NK-92 (cell line): ENCODE results near the gene MDGA2.
"Not testable (repeated sequence)": the region's sequence is repeated elsewhere in the genome, so short reads cannot be mapped to it uniquely, and the experiment has no call there.

Experiments used
- DNase-seq: peaks from one replicate; lab custom pipeline; 2025; ENCODE audit not compliant: unreplicated experiment; lab: John Stamatoyannopoulos, UW

Gene MDGA2

DNA sequence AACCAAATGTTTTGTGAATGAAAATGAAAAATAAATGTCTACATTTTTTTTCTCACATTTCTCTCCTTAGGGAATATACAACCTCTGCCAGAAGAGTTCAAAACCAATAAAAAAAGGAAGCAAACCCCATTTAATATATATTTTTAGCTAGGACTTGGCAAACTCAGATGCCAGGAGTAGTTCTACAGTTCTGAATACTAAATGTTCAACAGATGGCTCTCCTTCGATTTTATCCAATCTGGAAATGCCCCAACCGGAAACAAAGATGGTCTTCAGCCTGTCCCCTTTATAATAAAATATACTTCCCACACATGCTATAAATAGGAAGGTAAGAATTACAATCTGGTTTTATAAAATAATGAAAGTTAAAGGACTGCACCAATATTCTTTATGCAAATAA is 330.4 kb downstream of the MDGA2 start:
- DNase-seq, result no peak

DNA sequence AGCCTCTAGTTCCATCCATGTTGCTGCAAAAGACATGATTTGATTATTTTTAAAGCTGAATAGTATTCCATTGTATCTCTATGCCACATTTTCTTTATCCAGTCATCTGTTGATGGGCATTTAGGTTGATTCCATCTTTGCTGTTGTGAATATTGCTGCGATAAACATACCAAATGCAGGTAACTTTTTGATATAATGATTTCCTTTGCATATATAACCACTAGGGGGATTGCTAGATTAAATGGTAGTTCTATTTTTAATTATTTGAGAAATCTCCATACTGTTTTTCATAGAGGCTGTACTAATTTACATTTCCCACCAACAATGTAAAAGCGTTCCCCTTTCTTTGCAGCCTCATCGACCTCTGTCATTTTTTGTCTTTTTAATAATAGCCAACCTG is 342.5 kb downstream of the MDGA2 start:
- DNase-seq, result no peak

DNA sequence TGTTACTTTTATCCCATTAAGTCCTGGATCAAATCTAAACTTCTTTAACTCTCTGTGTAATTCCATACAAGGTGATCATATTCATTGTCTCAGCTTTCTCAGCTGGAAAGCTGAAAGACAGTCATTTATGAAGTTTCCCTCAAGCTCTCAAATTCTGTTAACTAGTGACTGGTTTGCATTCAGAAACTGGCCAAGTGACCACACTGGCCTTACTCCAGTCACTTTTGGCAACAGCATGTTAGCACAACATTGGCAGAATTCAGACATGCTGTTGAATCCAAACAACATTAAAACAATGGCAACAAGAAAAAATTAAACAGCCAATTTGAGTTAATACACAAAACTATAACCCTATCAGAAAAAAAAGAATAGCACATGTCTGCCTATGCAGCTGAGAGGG is 343.3 kb downstream of the MDGA2 start:
- no peak for DNase-seq

DNA sequence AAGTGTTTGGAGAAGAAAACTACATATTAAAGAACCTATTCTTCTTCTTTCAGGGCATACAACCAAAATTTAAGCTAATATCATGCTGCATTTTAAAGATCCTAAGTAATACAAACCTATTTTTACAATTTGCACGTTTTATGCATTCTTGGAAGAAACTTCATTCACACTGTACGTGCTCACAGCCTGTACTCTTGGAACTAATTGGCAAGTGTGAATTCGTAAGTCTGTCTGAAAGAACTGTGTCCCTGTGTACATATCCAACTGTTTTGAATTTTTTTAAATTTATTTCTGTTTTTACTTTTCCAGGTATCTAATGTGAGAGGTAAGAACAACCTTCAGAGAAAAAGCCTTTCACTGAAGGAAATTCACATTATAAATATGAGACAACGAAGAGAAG is 347.0 kb downstream of the MDGA2 start:
- DNase-seq, result no peak

DNA sequence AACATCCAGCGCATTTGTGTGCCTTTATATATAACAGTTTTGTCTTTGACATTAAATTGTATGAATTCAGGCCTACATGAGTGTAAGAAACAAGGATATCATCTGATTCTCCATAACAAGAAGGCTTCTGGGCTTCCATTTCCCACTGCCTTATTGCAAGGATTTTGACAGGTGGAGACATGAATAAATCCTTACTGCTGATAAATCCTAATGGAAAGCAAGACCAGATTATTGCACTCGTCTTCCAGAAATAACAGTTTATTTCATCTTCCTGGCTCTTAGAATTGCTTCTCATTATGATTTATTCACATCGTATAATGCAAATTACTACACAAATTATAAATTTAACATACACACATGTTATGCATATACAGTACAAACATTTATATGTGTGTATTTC is 348.1 kb downstream of the MDGA2 start:
- DNase-seq, result no peak

DNA sequence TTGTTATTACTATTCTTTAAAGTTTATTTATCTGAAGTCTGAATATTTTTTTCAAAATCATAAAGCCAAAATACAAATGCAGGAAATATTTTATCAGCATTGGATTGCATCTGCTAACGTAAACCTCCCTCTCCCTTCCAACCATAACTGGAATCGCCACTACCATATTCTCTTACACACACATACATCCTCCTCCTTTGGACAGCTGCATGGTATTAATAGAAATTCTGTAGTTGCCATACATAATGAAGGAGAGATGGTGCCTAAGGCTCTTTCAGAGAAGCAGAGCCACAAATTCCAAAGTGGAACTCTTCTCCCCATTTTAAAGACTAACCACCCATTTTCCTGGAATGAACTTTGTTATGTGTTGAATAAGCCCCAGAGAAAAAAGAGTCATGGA is 352.7 kb downstream of the MDGA2 start:
- DNase-seq, result no peak

DNA sequence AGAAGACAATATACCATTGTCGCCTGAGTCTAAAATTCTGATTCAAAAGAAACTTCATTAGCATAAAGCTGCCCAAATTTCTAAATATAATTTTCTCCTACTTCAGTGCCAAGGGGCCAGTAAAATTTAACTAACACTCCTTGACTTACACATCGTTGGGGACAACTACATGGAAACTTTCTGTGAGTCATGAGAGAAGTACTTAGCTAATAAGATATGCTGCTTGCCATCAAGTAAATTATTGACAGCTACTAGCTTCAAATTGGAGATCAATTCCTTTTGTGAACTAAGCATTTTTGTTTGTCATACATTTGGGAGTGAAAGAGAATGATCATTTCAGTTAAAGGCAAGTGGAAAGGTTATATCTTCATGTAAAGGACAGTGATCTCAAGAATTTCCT is 373.3 kb downstream of the MDGA2 start:
- DNase-seq, result no peak

DNA sequence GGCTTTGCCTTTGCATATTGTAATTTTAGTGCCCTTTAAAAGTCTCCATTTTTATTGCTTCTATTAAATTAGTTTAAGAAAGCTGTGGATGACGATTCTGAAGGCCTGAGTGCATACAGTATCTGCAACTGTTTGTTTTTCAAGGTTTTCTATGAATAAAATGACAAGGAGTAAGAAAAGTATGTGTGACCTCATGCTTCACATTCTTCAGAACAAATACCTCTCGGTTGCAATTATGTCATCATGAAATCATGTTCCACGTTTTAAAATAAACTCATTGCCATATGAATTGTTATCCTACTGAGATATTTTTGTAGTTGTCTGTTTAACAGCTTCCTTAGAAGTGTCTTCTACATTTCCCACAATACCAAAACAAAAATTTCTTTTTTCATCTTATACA is 374.6 kb downstream of the MDGA2 start:
- no peak for DNase-seq

DNA sequence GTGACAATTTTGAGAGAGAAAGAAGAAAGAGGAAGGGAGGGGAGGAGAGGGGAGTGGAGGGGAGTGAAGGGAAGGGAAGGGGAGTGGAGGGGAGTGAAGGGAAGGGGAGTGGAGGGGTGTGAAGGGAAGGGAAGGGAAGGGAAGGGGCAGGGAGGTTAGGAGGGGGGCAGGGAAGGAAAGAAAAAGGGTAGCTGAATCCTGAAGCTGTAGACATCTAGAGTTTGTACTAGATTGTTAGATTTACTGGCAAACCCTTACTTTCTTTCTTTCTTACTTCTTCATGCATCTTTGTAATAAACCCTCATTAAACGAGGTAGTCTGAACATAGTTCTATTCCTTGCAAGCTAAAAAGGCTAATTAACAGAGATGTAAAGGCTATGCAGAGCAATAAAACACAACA is 378.0 kb downstream of the MDGA2 start:
- no peak for DNase-seq

DNA sequence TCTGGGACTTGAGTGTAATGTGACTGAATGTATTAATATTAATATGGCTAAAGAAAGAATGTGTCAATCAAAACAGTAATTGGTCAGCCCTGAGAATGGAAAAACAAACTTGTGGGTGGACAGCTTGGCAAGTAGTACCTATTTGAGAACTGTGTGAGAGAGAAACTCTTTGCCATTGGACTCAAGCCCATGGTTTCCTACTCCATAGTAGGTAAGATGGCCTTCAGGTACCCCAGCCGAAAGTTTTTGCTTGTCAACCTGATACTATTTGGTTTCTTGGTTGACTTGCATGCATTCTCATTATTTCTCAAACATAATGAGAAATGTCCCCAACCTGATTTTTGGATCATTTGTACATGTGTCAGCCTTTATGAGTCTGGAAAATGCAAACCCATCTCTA is 391.1 kb downstream of the MDGA2 start:
- DNase-seq, result no peak

DNA sequence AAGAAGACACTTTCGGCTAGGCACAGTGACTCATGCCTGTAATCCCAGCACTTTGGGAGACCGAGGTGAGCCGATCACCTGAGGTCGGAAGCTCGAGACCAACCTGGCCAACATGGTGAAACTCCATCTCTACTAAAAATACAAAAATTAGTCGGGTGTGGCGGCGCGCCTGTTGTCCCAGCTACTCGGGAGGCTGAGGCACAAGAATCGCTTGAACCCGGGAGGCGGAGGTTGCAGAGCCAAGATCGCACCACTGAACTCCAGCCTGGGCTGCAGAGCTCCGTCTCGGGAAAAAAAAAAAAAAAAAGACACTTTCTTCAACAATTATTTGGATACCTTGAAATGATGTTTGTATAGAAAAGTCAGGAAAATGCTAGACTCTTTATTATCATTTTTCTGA is 393.6 kb downstream of the MDGA2 start:
- DNase-seq, result not testable (repeated sequence)

DNA sequence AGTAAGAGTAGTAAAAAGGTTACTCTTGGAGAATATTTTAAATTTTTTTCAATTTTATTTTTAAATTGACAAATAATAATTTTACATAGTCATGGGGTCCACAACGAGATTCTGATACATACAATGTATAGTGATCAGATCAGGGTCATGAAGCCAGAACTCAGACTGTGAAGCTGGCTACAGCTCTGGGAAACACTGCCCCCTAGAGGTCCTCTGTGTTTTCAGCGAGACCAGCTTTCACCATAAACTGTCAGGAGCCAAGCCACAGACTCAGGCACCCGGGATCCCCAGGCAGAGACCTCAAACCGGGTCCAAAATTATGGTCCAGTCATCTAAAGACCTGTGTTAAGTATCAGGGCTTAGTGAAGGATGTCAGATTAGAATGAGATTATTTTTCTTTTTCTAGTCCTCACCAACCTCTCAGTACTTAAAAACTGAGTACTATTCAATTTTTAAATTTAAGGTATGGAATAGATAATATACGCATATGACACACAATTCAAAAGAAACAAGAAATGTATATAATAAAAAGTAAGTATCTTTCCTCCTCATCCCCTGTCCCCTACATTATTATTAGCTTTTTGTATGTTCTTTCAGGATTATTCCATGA is 397.1 kb downstream of the MDGA2 start:
- no peak for DNase-seq

DNA sequence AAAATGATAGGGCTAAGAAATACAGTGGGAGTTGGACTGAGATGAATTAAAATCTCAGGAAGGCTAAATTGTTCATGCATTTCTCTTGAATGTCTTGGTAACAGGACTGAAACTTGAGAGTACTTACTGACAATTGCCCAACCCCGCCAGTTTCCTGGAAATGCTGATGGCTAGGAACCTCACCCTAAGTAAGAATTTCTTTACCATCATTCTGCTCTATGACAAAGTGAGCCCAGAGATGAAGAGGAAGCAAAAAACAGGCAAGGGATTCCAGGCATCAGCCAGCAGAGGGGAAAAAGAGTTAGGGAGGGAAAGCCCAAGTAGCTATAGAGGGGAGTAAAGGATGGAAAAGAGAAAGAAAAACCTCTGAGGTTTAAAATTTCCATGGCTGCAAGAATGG is 397.7 kb downstream of the MDGA2 start:
- no peak for DNase-seq

DNA sequence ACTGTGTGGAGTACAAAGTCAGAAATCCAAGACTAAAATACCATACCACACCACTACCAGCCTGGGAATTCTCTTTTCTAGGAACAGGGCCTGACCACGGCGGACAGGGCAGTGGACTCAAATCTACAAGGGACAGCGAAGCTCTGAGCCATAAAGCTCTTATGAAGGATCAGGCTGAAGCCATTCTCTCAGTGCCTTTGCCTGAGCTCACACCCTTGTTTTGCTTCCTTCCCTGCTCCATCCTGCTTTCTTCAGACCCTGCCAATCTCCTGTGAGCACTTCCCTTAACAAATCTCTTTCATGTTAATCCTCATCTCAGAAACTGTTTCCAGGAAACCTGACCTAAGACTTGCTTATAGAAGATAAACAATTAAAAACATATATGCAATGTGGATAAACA is 398.5 kb downstream of the MDGA2 start:
- DNase-seq, result no peak

DNA sequence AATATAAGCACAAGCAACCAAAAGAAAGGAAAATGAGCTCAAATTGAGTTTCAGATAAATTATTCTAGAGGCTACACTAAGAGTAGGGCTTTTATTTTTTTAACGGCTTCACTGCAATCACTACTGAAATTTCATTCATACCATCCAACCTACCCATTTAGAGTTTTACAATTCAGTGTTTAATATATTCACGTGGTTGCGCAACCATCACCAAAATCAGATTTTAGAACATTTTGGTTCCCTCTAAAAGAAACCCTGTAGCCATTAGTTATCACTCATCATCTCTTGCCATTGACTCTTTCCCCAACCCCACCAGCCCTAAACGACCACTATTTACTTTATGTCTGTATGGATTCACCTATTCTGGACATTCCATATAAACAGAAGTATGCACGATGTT is 401.5 kb downstream of the MDGA2 start:
- no peak for DNase-seq

DNA sequence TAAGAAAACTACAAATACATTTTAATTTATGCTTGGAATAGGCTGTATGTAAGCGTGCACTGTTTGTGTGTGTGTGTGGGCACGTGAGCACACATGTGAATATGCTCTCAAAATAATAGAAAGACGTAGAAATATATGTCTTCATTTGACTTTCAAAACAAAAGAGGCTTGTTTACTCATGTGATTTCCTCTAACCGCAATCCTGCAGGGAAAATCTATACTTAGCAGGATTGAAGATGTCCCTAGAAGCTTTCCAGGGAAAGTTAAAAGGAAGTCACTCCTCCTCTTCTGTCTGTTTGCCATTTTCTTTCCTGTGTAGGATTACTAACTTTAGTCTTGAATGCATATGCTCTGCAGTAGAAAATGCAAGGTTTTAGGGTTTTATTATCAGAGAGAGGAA is 404.7 kb downstream of the MDGA2 start:
- DNase-seq, result no peak

DNA sequence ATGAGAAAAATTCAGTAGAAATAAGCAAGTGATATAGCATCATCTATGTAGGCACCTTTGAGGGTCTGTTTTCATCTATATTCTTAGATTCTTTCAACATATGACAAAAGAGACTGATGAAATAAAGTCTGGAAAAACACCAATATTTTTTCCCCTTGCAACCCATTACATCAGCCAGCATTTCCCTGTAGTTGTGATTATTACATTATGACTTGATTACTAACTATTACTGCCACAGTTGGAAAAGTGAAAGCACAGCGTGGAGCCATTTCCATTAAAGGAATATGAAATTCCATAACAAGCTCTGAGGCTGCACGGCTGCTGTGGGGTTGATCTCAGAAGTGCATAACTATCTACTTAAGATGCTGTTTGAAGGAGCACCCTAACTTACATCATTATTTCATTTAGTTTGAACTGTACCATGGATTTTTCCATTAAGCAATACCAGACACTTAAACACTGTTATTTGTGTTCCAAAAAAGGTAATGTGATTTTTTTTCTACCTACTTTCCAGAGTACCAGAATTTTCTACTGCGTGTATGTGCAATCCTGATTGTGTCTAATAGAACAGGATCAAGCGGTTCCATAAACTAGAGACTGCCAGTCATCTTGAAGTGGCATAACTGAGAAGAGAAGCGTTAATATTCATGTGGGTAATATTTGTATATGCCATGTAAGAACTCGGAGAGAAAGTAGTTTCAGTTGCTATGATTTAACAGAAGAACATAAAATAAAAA is 405.5 kb downstream of the MDGA2 start:
- no peak for DNase-seq

DNA sequence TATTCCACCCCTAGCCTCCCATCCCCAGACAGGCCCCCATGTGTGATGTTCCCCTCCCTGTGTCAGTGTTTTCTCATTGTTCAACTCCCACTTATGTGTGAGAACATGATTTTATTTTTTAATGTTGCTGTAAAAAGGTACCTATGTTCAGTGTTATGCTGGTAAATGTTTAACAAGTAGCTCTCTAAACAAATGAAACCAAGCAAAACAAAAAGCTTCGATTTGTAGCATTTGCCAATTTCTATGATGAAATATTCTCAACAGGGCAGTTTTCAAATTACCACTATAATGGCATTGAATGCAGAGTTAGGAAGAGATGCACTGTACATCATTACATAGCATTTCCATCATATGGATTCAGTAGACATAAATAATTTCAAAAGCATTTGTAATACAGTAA is 410.6 kb downstream of the MDGA2 start:
- DNase-seq, result no peak

DNA sequence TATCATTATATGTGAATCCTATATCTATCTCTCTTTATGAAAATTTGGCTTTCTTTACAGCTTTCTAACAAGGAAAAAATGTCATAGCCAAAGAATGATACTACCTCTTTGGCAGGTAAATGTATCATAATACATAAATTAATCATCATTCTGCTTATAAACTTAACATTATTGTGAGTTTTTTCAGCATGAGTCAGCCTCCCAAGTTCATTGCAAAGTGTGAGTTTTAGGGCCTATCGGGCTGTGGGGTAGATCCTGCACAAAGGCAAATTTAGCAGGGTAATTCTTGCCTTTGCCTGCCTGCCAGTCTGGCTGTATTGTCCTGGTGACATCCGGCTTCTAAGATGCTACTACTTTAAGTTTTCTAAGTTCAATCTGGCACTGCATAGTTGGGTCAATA is 412.6 kb downstream of the MDGA2 start:
- DNase-seq, result no peak

DNA sequence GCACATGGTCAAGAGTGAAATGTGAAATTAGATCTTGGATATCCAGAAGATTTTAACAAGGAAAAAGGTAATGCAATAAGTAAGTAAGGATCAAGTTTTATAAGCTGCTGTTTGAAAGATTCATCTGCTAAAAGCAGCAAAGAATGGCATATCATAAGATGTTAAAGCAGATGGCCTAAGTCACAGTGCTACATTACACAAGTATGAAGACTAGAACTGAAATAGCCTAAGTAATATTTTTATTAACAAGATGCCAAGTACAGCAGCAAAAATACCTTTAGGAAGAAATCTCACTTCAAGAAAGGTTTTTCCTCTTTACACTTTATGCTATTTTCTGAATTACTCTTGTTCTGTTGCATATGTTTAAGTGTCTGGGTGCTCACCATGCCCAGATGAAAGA is 414.1 kb downstream of the MDGA2 start:
- no peak for DNase-seq

DNA sequence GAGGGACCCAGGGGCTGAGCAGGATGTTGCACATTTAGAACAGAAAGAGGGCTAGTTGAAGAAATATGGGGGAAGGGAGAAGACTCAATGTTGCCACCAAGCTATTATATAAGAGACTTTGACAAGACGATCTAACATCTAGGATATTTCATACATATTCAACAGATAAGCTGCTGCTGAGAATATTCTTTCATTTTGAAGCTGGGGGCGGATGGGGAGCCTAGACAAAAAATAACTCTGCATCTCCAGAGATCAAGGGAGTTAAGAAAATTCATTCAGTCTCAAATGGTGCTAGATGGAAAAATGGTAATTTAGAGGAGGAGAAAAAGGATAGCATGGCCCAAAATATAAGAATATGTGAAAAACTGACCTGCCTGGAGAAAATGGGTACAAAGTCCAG is 415.6 kb downstream of the MDGA2 start:
- no peak for DNase-seq

DNA sequence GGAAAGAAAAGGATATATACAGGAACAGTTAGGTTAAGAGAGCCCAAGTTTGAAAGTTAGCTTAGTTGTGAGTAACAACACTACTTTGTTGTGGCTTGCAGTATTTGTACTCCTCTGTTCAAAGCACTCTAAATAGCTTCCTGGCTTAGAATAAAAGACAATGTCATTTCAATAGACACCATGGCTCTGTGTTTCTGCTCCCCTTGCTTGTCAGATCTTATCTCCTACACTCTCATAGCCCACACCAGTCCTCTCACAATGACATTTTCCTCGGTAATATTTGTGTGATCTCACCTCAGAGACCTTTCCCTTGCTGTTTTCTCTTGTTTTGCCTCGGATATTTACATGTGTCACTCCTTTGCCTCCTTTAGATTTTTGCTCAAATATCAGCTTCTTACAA is 418.4 kb downstream of the MDGA2 start:
- DNase-seq, result no peak

DNA sequence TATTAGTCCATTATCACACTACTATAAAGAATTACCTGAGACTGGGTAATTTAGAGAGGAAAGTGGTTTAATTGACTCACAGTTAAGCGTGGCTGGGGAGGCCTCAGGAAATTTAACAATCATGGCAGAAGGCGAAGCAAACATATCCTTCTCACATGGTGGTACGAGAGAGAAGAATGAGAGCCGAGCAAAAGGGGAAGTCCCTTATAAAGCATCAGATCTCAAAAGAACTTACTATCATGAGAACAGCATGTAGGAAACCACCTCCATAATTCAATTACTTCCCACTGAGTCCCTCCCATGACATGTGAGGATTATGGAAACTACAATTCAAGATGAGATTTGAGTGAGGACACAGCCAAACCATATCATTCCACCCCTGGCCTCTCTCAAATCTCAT is 422.6 kb downstream of the MDGA2 start:
- no peak for DNase-seq
